Subcutaneous adipose tissue (tissue), 4 donors: Measurements from ENCODE around the gene TMEM178A. TPM values are rescaled to one million over a fixed set of nuclear protein-coding genes. Genes with fewer than 3 reads are reported as not detected.

Source experiments
- CTCF ChIP-seq: fragments of 450-650 bp; IDR thresholded peaks from one replicate; pipeline ENCODE4 v1.5.1; 2016; ENCODE audit warnings: low read depth, mild to moderate bottlenecking, control low read depth, antibody characterized with exemption, moderate library complexity
- total RNA-seq, 4 donors: library from RNA; depleted of rRNA; stranded (reverse); fragments of >200 nt; gene quantifications; one replicate each; pipeline ENCODE4 v1.1.0, GENCODE V29; 2016

The TMEM178A gene
- total RNA-seq, 4 donors from 2014 or later = 2.5 to 6.2 (median 4.0) TPM

- TF ChIP-seq CTCF = no peak
These were observed 40.4 kb upstream of the TMEM178A start for GRCh38 chr2:39625193-39625926.

GRCh38 chr2:39625927-39626270, 39.8 kb upstream of the TMEM178A start:
- no peak for TF ChIP-seq CTCF

- TF ChIP-seq CTCF = no peak
These were observed 36.1 kb upstream of the TMEM178A start for GRCh38 chr2:39629646-39630045.

- no peak for TF ChIP-seq CTCF
These were observed 34.5 kb upstream of the TMEM178A start for GRCh38 chr2:39631256-39631655.

GRCh38 chr2:39631718-39632117, 34.0 kb upstream of the TMEM178A start:
- no peak for TF ChIP-seq CTCF

- TF ChIP-seq CTCF = no peak
These were observed 32.8 kb upstream of the TMEM178A start for GRCh38 chr2:39632876-39633275.

- TF ChIP-seq CTCF = no peak
These were observed 29.4 kb upstream of the TMEM178A start for GRCh38 chr2:39636306-39636705.
